HG03196 (cell line): Measurements from ENCODE around the gene GOLGA6L9.
"Not testable (repeated sequence)": the region's sequence is repeated elsewhere in the genome, so short reads cannot be mapped to it uniquely, and the experiment has no call there.

Source experiments
- ATAC-seq: cut with Tn5 transposase; IDR thresholded peaks from one replicate; pipeline ENCODE4 v1.9.1; 2021; ENCODE audit not compliant: unreplicated experiment

Gene GOLGA6L9

DNA sequence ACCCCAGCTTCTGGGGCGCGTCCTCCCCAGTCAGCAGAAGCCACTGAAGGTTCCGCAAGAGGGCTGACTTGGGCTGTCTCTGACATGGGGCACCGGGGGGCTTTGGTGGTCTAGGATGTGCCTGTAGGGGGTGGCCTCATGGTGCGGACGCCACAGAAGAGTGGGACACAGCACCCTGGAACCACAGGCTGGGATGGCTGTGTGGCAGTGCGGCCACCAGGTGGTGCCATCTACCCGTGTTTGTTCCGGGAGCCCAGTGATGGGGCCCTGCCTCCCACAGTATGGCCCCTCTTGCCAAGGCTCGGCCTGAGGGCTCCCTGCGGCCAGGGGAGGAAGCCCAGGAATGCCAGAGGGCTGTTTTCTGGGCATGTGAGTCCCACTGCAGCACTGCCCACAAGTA lies 38.6 kb downstream of the GOLGA6L9 start:
- ATAC-seq = peak; percentile 91

DNA sequence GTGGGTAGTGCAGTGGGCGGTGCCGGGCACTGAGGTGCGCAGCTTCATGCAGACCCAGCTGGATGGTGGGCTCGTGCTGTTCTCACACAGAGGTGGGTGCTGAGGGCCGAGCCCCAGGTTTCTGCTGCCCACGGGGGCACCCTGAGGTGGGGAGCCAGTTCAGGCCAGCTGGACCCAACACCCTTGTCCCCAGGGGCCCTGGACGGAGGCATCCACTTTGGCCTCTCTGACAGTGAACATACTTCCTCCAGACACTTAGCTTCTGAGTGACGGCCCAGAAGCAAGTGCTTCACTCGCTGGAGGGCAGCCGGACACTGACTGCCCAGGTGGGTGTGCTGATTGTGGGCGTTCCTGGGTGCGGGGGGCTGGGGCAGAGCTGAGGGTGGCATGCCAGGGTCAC lies 39.8 kb downstream of the GOLGA6L9 start:
- ATAC-seq = not testable (repeated sequence)

DNA sequence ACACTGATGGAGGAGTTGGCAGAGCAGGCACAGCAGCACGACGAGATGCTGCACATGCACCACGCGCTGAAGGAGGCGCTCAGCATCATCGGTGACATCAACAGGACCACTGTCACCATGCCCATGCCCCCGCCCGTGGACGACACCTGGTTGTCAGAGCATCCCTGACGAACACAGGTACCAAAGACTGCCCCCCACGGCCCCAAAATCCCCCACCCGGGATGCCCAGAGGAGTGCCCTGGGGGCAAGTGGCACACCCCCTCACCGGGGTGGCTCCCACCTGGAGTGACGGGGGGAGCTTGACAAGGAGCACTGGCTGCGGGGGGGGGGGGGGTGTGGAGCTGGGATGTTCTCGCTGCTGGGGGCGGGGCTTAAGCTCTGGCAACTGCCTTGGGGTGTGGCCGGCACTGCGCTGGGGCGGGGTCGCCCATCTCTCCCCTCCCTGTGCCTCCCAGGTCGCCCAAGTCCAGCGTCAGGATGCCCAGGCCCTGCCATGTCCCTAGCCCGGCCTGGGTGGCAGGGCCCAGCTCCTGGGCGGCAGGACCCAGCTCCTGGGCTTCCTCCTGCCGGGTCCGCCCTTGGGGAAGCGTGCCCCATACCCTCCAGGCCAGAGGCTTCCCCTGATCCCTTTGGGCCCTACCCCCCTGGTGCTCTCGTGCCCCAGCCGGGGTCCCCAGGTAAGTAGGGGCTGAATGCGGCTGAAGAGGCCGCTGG lies 42.8 kb downstream of the GOLGA6L9 start:
- not testable (repeated sequence) for ATAC-seq

DNA sequence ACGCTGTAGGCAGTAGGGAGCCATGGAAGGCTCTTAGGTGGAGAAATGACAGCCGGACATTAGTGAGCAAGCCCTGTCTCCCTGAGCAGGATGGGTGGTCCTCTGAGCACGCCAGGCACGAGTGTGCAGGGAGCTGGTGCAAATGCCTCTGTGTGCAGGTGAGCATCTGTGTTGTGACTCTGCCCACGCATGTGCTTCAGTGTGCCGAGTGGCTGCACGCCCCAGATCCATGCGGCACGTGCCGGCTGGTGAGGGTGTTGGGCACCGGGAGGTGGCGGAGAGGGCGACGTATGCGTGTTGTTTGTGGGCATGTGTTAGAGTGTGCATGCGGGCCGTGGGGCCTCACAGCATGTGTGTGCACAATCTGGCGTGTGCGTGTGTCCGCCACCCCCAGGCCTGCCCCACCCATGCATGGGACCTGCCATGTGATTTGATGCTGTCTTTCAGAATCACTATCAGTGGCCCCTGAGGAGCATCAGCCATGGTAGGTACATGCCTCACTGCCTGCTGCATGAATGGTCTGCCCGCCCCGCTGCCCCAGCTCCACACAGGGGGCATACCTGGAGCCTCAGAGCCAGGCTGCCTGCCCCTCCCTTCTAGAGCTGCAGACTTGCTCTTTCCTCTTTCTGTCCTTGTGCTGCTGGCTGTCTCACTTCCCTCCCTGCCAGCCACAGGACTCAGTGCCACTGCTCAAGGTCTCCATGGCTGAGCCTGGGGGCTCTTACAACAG lies 45.1 kb downstream of the GOLGA6L9 start:
- ATAC-seq = not testable (repeated sequence)

DNA sequence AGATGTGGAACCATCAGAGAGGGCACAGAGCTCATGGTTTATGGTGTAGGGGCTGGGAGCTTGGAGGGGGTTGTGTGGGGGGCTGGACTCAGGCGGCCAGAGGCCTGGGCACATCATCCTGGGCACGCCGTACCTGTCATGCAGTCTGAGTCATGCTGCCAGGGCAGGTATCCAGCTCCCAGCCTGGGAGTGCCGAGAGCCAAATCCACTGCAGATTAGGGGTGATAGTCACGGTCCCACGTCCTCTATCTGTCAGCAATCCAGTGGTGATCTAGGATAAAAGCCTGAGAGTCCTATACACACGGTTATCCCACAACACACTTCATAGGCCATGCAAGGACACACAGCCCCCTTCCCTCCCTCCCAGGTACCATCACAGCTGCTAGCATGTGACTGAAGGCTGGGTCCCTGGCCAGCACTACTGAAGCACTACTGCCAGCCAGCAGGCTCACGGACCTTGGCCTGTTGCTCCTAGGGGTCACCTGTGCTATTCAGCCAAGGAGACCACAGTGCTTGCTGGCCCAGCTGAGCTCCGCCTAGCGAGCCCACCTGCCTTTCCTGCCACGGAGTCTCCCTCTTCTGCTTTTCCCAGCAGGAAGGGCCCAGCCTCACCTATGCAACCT lies 45.8 kb downstream of the GOLGA6L9 start:
- ATAC-seq = not testable (repeated sequence)

DNA sequence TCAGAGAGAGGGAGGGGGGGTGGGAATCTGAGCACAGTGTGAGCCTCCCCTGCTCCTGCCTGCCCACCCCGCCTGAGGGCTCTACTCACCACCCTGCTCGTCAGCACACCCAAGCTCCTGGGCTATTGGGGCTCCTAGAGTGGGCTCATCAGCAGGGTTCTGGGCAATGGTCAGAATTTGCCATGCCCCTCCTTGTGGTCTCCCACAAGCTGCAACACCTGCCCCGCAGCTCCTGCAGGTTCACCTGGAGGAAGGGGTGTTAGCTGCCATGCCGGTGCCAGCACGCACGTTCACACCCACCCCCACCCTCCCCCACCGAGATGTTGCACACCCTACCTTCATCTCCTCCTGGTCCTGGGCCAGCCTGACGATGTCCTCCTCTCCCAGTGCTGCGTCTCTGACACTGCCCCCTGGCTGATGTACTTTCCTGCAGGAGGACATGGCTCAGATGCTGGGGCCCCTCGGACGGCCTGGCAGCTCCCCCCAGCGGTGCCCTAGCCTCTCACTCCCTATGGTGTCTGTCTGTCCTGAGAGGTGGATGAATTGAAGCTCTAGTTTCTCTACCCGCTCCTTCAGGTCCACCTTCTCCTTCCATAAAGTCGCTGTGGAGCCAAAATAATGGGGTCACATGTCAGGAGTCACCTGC lies 47.2 kb downstream of the GOLGA6L9 start:
- ATAC-seq = not testable (repeated sequence)

DNA sequence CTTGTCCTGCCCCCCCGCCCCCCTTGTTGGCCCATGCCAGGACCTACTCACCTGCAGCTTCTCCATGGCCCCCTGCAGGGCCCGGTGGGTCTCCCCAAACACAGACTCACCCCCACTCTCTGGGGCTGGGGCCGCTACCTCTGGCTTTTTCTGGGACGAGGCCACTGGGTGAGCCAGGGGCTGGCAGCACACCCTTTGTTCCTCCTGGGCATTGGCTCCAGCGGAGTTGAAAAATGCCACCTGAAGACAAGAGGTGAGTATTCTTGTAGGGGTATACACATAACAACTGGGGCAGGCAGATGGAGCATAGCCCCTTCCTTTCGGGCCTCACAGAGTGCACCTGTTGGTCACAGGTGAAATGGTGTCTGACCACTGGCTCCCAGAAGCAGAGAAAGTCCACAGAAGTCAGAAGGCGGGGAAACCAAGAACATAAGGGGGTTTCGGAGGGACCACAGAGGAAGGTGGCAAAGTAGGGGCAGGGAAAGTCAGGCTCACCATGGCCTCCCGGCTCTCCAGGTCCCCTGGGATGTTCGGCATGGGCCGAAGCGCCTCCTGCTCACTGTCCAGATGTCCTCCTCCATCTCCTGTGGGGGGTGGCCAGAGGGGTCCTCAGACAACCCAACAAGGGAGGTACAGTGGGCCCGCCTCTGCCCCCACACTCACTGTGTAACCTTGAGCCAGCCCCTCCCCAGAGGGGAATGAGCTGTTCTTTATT lies 47.9 kb downstream of the GOLGA6L9 start:
- not testable (repeated sequence) for ATAC-seq
